Measurements from ENCODE around the gene RB1.
"Not testable (repeated sequence)": the region's sequence is repeated elsewhere in the genome, so short reads cannot be mapped to it uniquely, and the experiment has no call there.

Gene RB1

DNA sequence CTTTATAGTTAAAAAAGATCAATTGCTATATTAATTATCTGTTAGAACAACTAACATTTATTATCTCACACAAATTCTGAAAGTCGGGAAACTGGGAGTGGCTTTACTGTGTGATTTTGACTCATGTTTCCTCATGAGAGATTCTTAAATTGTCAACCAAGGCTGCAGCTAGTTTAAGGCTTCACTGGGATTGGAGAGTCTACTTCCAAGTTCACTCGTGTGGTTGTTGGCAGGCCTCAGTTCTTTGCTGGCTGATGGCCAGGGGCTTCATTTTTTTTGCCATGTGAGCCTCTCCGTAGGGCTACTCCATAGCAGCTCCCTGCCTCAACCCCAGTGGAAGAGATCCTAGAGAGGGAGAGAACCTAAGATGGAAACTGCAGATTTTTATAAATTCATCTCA lies 133.8 kb downstream of the RB1 start:
- H3K9ac ChIP-seq (ENCODE audit: low read depth, low read length) = no peak overlapping the region
- no peaks in the 10 kb centered on the region for H3K4me1 ChIP-seq (ENCODE audit: insufficient read depth, low read length)
- no peak overlapping the region for H3K27ac ChIP-seq (ENCODE audit: low read length)

DNA sequence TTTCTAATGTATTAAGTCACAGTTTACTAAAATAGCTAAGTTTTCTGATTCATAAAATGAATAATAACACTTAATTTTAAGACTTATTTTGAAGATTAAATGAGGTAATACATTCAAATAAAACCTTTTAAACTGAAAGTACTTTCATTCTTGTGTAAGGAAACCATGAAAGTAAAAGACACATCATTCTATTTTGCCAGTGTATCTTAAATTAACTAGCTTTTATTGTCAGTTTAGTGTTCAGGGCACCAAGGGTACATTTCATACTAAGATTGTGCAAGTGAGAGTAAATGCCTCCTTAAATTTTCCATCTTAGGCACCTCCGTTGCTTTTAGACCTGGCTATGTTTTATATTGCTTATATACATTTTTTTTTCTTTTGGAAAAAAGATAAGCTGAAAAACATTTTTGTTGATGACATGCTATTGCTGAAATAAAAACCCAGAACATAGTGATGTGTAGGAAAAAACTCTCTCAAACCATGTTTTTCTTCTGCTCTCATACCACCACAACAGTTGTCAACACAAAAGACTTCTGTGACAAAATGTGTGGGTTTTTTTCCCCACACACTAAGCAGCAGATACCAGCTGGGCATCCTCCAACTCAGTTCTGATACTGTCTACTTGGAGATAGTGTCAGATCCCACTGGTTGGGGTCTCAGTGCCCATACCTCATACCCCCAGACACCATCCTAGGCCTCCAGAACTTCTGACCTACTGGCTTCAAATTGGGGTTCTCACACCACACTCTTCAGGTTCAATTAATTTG lies 140.1 kb downstream of the RB1 start:
- Histone ChIP-seq H3K9me3 (ENCODE audit: insufficient read depth, low read depth, low read length) (no peaks in the 10 kb centered on the region), H3K27ac (ENCODE audit: low read length) (no peak overlapping the region), H3K36me3 (ENCODE audit: insufficient read depth, low read depth, low read length) (no peaks in the 10 kb centered on the region)

More for the DNA sequence above, 133.8 kb downstream of the RB1 start:
- H3K4me3 ChIP-seq (ENCODE audit: low read length) = no peak overlapping the region
- no peaks in the 10 kb centered on the region for H3K9me3 ChIP-seq (ENCODE audit: insufficient read depth, low read depth, low read length)
- H3K27me3 ChIP-seq (ENCODE audit: insufficient read depth, low read length) = no peaks in the 10 kb centered on the region
- no peaks in the 10 kb centered on the region for H3K36me3 ChIP-seq (ENCODE audit: insufficient read depth, low read depth, low read length)

DNA sequence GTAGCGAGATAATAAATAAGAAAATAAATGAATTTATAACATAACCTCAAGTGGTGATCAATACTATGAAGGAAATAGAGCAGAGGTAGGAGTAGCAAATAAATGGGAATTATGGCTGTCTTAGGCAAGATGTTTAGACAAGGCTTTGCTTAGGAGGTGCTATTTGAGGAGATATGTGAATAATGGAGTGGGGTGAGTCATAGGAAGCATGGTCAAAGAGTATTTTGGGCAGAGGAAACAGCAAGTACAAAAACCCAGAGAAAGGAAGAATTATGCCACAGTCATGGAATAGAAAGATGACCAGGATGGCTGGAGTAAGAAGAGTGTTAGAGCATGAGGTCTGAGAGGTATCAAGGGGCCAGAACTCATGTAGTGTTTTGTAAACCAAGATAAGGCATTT lies 142.9 kb downstream of the RB1 start:
- Histone ChIP-seq H3K4me1 (ENCODE audit: insufficient read depth, low read length) (no peaks in the 10 kb centered on the region), H3K27me3 (ENCODE audit: insufficient read depth, low read length) (no peaks in the 10 kb centered on the region), H3K36me3 (ENCODE audit: insufficient read depth, low read depth, low read length) (no peaks in the 10 kb centered on the region), H3K9me3 (ENCODE audit: insufficient read depth, low read depth, low read length) (peaks cover 3% of the 10 kb centered on the region; the same call in 1 of the 2 replicates), H3K4me3 (ENCODE audit: low read length) (no peak overlapping the region), H3K9ac (ENCODE audit: low read depth, low read length) (no peak overlapping the region), H3K27ac (ENCODE audit: low read length) (no peak overlapping the region)

More for the DNA sequence above, 140.1 kb downstream of the RB1 start:
- H3K9ac ChIP-seq (ENCODE audit: low read depth, low read length) = no peak overlapping the region
- H3K4me1 ChIP-seq (ENCODE audit: insufficient read depth, low read length) = no peaks in the 10 kb centered on the region
- H3K27me3 ChIP-seq (ENCODE audit: insufficient read depth, low read length) = no peaks in the 10 kb centered on the region
- no peak overlapping the region for H3K4me3 ChIP-seq (ENCODE audit: low read length)

DNA sequence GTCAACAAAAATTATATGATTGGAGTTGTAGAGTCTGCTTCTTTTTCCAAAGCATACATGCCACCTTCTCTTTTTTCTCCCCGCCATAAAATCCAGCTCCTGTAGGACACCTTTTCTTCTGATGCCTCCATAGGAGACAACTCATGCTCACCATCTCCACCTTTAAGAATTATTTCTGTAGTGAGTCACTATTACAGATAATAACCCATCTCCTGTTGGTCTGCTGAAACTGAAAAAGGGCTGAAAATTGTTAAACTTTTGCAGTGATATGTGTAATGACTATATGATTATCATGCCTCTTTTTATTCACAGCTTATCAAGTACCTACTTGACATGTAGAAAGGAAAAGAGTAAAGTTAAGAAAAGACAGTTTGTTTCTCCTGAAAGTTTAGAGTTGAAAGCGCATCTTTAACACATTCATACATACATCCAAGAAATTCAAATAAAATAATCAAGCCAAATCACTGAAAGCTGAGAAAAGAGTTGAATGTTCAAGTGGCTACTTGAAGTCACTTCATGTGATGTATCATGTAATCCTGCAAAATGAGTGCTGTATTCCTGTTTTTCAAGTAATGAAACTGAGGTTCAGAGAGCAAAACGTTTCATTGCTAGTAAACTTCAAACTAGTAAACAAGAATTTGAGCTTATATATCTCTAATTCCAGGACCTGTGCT lies 144.9 kb downstream of the RB1 start:
- Histone ChIP-seq H3K9me3 (ENCODE audit: insufficient read depth, low read depth, low read length) (peaks cover 3% of the 10 kb centered on the region; the same call in 1 of the 2 replicates), H3K27me3 (ENCODE audit: insufficient read depth, low read length) (no peaks in the 10 kb centered on the region), H3K4me3 (ENCODE audit: low read length) (no peak overlapping the region), H3K36me3 (ENCODE audit: insufficient read depth, low read depth, low read length) (no peaks in the 10 kb centered on the region), H3K9ac (ENCODE audit: low read depth, low read length) (no peak overlapping the region), H3K27ac (ENCODE audit: low read length) (no peak overlapping the region), H3K4me1 (ENCODE audit: insufficient read depth, low read length) (peaks cover 2% of the 10 kb centered on the region; the same call in 1 of the 2 replicates)

DNA sequence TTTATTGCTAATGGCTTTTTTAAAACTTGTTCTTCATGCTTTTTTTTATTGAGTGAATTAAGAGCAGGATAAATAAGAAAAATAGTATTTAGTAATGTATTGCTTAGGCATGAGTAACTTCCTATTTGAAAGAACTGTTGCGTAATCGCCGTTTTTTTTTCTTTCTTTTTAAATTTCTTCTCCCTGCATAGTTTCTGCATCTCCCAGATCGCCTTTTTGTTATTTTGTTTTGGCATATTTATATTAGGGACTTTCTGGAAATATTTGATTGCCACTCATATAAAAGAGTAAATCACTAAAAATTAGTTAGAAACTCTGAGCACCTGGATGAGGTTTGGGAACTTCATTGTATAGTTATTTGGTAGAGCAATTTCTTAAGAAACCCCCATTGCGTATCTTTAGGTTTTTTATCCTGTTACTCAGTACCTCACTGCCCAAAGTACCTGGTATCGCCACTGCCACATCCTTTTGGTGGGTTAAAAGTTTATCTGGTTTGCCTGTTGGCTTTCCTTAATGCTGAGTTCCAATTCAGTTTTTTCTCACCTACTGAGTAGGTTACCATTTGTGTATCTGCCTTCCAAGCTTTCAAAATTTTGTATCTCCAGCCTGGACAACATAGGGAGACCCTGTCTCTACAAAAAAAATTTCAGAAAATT lies 145.5 kb downstream of the RB1 start:
- Histone ChIP-seq H3K27ac (ENCODE audit: low read length) (no peak overlapping the region), H3K4me1 (ENCODE audit: insufficient read depth, low read length) (peaks cover 3% of the 10 kb centered on the region; the same call in 1 of the 2 replicates), H3K36me3 (ENCODE audit: insufficient read depth, low read depth, low read length) (no peaks in the 10 kb centered on the region), H3K27me3 (ENCODE audit: insufficient read depth, low read length) (no peaks in the 10 kb centered on the region), H3K9ac (ENCODE audit: low read depth, low read length) (no peak overlapping the region), H3K4me3 (ENCODE audit: low read length) (no peak overlapping the region), H3K9me3 (ENCODE audit: insufficient read depth, low read depth, low read length) (peaks cover 3% of the 10 kb centered on the region; the same call in 1 of the 2 replicates)

DNA sequence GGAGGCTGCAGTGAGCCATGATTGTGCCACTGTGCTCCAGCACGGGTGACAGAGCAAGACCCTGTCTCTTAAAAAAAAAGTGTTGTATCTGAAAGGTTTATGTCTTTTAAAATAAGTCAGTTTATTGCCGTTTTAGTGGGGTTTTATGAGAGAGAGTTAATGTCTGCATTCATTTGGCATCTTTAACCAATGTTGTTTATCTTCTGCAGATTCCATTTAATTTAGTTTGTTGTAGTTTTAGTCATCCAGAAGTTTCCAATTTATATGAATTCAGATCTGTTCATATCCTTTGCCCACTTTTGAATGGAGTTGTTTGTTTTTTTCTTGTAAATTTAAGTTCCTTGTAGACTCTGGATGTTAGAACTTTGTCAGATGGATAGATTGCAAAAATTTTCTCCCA lies 146.1 kb downstream of the RB1 start:
- no peak overlapping the region for H3K9ac ChIP-seq (ENCODE audit: low read depth, low read length)
- H3K27ac ChIP-seq (ENCODE audit: low read length) = no peak overlapping the region
- no peaks in the 10 kb centered on the region for H3K27me3 ChIP-seq (ENCODE audit: insufficient read depth, low read length)
- no peaks in the 10 kb centered on the region for H3K36me3 ChIP-seq (ENCODE audit: insufficient read depth, low read depth, low read length)
- no peak overlapping the region for H3K4me3 ChIP-seq (ENCODE audit: low read length)
- peaks cover 3% of the 10 kb centered on the region; the same call in 1 of the 2 replicates for H3K4me1 ChIP-seq (ENCODE audit: insufficient read depth, low read length)
- peaks cover 3% of the 10 kb centered on the region; the same call in 1 of the 2 replicates for H3K9me3 ChIP-seq (ENCODE audit: insufficient read depth, low read depth, low read length)

DNA sequence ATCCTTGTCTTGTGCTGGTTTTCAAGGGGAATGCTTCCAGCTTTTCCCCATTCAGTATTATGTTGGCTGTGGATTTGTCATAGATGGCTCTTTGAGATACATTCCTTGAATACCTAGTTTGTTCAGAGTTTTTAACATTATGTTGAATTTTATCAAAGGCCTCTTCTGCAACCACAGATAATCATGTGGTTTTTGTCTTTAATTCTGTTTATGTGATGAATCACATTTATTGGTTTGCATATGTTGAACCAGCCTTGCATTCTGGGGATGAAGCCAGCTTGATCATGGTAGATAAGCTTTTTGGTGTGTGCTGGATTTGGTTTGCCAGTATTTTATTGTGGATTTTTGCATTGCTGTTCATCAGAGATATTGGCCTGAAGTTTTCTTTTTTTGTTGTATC lies 147.6 kb downstream of the RB1 start:
- not testable (repeated sequence) for H3K9me3 ChIP-seq (ENCODE audit: insufficient read depth, low read depth, low read length); H3K36me3 ChIP-seq (ENCODE audit: insufficient read depth, low read depth, low read length); H3K4me3 ChIP-seq (ENCODE audit: low read length); H3K9ac ChIP-seq (ENCODE audit: low read depth, low read length); H3K4me1 ChIP-seq (ENCODE audit: insufficient read depth, low read length); H3K27me3 ChIP-seq (ENCODE audit: insufficient read depth, low read length); H3K27ac ChIP-seq (ENCODE audit: low read length)

DNA sequence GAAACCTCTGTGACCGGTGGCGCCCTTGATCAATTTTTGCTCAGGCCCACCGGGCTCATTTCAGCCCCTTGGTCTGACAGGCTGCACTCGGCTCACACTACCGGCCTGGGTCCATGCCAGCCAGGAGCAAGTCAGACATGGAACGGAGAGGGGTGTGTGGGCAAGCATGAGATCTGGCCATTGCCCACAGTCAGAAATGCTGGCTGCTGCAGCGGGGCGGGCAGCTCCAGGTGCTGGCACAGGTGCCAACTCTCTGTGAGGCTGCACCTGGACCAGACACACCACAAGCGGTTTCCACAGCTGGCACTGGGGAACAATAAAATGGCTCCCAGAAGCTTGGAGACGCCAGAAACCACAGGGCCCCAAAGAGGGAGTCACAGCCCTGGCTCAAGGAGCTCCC lies 153.0 kb downstream of the RB1 start:
- no peak overlapping the region for H3K4me3 ChIP-seq (ENCODE audit: low read length)
- peaks cover 6% of the 10 kb centered on the region; the same call in 1 of the 2 replicates for H3K36me3 ChIP-seq (ENCODE audit: insufficient read depth, low read depth, low read length)
- no peaks in the 10 kb centered on the region for H3K9me3 ChIP-seq (ENCODE audit: insufficient read depth, low read depth, low read length)

DNA sequence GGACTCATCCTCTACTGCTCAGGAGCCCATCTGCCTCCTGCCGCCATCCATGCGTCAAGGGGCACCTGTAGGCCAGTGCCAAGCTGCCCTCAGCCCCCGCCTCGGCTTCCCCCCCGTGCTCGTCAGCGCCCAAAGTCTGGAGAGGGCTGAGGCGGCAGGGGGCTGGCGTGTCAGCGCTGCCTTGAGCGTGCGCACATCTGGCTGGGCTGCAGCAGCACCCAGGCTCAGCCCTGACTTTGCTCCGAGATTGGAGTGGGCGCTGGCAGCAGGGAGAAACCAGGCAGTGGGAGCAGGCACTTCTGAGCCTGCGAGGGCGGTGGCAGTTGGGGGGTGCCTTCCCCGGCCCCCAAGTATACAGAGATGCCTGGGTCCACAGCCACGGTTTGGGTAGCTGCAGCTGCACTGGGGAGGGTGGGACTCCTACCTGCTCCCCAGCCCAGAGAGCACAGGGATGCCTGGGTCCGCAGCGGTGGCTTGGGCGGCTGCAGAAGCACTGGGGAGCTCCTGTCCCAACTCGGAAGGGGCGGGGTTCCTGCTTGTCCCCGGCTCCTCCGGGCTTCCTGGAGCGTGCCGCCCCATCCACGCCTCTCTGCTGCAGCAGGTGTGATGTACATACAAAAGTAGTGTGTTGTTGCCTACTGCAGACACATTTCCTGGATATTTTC lies 154.2 kb downstream of the RB1 start:
- H3K4me3 ChIP-seq (ENCODE audit: low read length) = no peak overlapping the region
- H3K9me3 ChIP-seq (ENCODE audit: insufficient read depth, low read depth, low read length) = no peaks in the 10 kb centered on the region
- H3K36me3 ChIP-seq (ENCODE audit: insufficient read depth, low read depth, low read length) = peaks cover 6% of the 10 kb centered on the region; the same call in 1 of the 2 replicates
- no peak overlapping the region for H3K9ac ChIP-seq (ENCODE audit: low read depth, low read length)
- H3K27me3 ChIP-seq (ENCODE audit: insufficient read depth, low read length) = no peaks in the 10 kb centered on the region
- H3K4me1 ChIP-seq (ENCODE audit: insufficient read depth, low read length) = peaks cover 3% of the 10 kb centered on the region; the same call in 1 of the 2 replicates
- H3K27ac ChIP-seq (ENCODE audit: low read length) = no peak overlapping the region

More for the DNA sequence above, 153.0 kb downstream of the RB1 start:
- H3K27ac ChIP-seq (ENCODE audit: low read length) = no peak overlapping the region
- no peak overlapping the region for H3K9ac ChIP-seq (ENCODE audit: low read depth, low read length)
- no peaks in the 10 kb centered on the region for H3K27me3 ChIP-seq (ENCODE audit: insufficient read depth, low read length)
- H3K4me1 ChIP-seq (ENCODE audit: insufficient read depth, low read length) = peaks cover 3% of the 10 kb centered on the region; the same call in 1 of the 2 replicates

DNA sequence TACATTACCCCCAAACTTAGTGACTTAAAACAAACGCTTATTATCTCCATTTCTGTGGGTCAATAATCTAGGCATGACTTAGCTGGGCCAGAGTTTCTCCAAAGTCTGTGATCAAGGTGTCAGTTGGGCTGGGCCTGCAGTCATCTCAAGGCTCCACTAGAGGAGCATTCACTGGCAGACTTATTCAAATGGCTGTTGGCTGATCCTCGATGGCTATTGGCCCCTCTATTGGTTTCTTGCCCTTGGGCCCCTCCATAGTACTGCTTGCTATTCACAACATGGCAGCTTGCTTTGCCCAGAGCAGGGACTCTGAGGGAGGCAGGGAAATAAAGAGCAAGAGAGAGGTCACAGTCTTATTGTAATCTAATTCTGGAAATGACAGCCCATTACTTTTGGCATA lies 171.7 kb downstream of the RB1 start:
- Histone ChIP-seq H3K4me3 (ENCODE audit: low read length) (no peak overlapping the region), H3K9ac (ENCODE audit: low read depth, low read length) (no peak overlapping the region), H3K27ac (ENCODE audit: low read length) (no peak overlapping the region), H3K9me3 (ENCODE audit: insufficient read depth, low read depth, low read length) (no peaks in the 10 kb centered on the region), H3K27me3 (ENCODE audit: insufficient read depth, low read length) (no peaks in the 10 kb centered on the region), H3K4me1 (ENCODE audit: insufficient read depth, low read length) (no peaks in the 10 kb centered on the region), H3K36me3 (ENCODE audit: insufficient read depth, low read depth, low read length) (0 out of 2 replicates have a peak, but pooled peaks cover 4% of the 10 kb centered on the region)

DNA sequence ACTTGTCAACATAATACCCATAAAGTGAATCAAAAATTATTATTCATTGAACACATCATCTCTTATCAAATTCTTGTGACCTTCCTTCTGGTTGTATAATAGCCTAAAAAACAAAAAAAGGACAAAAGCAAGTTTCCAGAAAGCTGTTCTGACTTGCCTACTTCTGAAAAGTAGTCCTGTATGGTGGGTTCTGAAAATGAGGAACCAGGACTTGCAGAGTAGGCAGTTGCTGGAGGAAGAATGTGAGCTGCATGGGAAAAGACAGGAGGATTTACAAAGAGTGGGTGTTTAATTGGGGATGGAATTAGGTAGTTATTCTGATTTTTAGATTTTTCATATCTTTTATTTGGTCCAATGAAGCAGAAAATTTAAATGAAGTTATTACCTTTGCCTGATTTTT lies 172.7 kb downstream of the RB1 start:
- H3K9ac ChIP-seq (ENCODE audit: low read depth, low read length) = no peak overlapping the region
- no peaks in the 10 kb centered on the region for H3K9me3 ChIP-seq (ENCODE audit: insufficient read depth, low read depth, low read length)
- H3K4me1 ChIP-seq (ENCODE audit: insufficient read depth, low read length) = no peaks in the 10 kb centered on the region
- no peak overlapping the region for H3K4me3 ChIP-seq (ENCODE audit: low read length)
- no peak overlapping the region for H3K27ac ChIP-seq (ENCODE audit: low read length)
- 0 out of 2 replicates have a peak, but pooled peaks cover 4% of the 10 kb centered on the region for H3K36me3 ChIP-seq (ENCODE audit: insufficient read depth, low read depth, low read length)
- no peaks in the 10 kb centered on the region for H3K27me3 ChIP-seq (ENCODE audit: insufficient read depth, low read length)

All from iPS-20b (cell line).